Left ventricle myocardium inferior (tissue), 1 donor: ENCODE data around the gene PARD6B. TPM values are rescaled to one million over a fixed set of nuclear protein-coding genes. Genes with fewer than 3 reads are reported as not detected.
A peak's percentile ranks its signal among the peaks of the same experiment; 100 is the strongest.
"Not testable (repeated sequence)": the region's sequence is repeated elsewhere in the genome, so short reads cannot be mapped to it uniquely, and the experiment has no call there.

ENCODE experiments used
- DNase-seq: peaks from one replicate; pipeline ENCODE4 v3.0.0-alpha.2; 2020
- H3K27ac ChIP-seq: fragments of 200-600 bp; replicated peaks from 2 replicates; pipeline ENCODE4 v1.8.0; 2021
- H3K27me3 ChIP-seq: fragments of 200-600 bp; 2 replicates; pipeline ENCODE4 v1.8.0; 2021; ENCODE audit warnings: low read depth
- H3K36me3 ChIP-seq: fragments of 200-600 bp; 2 replicates; pipeline ENCODE4 v1.8.0; 2021
- H3K4me1 ChIP-seq: fragments of 200-600 bp; 2 replicates; pipeline ENCODE4 v1.8.0; 2021
- H3K4me3 ChIP-seq: fragments of 200-600 bp; 2 replicates; pipeline ENCODE4 v1.8.0; 2021; ENCODE audit warnings: mild to moderate bottlenecking, moderate library complexity
- H3K9me3 ChIP-seq: fragments of 200-600 bp; replicated peaks from 2 replicates; pipeline ENCODE4 v1.8.0; 2021
- intact Hi-C: fragments of 100-400 bp; cut with micrococcal nuclease; formaldehyde crosslinking; loops from one replicate; pipeline ENCODE4 v1.11.0; 2022
- total RNA-seq: library from RNA; stranded (reverse); fragmentation: NEBNext Ultra II Directional; extraction: Animal tissue kit (Norgen Biotek cat#: 25700); gene quantifications from one replicate; pipeline ENCODE4 v1.2.1, GENCODE V29; 2021
- TF ChIP-seq, protein P1 (sequence below): fragments of 200-600 bp; IDR thresholded peaks from 2 replicates; pipeline ENCODE4 v1.8.0; 2021; ENCODE audit warnings: antibody characterized with exemption, mild to moderate bottlenecking, borderline replicate concordance
- donor health status: DM: no; HTN: yes; CAD: no; lungs with severe emphysema.

Gene PARD6B
- total RNA-seq, 1 donor from 2014 or later, result 3.4 TPM

DNA sequence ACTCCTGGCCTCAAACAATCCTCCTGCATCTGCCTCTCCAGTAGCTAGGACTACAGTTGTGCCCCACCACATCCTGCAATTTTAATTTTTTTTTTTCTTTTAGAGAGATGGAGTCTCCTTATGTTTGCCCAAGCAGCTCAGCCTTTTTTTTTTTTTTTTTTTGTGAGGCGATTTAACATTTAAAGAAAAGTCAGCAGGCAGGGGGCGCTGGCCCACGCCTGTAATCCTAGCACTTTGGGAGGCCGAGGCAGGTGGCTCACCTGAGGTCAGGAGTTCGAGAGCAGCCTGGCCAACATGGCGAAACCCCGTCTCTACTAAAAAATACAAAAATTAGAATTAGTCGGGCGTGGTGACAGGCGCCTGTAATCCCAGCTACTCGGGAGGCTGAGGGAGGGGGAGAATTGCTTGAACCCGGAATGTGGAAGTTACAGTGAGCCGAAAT, 62.2 kb downstream of the PARD6B start:
- H3K9me3 ChIP-seq, H3K36me3 ChIP-seq, DNase-seq, H3K4me3 ChIP-seq, H3K27ac ChIP-seq: not testable (repeated sequence)
- intact Hi-C loops, result loop anchor here (10.0 kb wide), 1 partner anchor 121 kb away; no protein-coding TSS in a partner anchor
- TF ChIP-seq, protein P1, sequence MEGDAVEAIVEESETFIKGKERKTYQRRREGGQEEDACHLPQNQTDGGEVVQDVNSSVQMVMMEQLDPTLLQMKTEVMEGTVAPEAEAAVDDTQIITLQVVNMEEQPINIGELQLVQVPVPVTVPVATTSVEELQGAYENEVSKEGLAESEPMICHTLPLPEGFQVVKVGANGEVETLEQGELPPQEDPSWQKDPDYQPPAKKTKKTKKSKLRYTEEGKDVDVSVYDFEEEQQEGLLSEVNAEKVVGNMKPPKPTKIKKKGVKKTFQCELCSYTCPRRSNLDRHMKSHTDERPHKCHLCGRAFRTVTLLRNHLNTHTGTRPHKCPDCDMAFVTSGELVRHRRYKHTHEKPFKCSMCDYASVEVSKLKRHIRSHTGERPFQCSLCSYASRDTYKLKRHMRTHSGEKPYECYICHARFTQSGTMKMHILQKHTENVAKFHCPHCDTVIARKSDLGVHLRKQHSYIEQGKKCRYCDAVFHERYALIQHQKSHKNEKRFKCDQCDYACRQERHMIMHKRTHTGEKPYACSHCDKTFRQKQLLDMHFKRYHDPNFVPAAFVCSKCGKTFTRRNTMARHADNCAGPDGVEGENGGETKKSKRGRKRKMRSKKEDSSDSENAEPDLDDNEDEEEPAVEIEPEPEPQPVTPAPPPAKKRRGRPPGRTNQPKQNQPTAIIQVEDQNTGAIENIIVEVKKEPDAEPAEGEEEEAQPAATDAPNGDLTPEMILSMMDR, result peak; percentile 32
- Histone ChIP-seq H3K4me1 (peaks cover 29% of the 10 kb centered on the region), H3K27me3 (peaks cover 12% of the 10 kb centered on the region)

DNA sequence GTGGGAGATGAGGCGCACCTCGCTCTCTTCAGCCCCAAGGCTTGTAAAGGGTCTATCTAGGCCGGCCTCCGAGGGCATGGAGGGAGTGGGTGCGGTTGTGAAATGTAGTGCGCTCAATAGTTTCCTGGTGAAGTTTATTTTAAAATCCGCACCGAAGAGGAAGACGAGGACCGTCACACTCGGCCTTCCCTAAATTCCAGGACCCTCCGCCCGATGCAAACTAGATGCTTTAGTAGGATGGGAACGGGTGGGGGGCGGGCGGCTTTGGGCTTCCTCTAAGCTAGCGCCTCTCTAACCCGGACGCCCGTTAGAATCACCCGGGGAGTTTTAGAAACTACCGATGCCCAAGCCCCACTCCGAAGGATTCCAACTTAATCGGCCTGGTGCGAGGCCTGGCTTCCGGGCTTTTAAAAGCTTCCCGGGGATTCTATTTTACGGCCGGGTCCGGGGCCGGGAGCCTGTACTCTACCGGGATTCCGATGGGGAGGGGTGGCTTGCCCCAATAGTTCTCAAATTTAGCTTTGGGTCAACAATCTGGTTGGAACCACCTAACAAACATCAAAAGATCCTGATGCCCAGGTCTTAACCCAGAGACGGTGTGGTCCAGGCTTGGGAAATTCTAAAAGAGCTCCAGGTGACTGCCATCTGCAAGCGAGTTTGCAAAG, 62.9 kb downstream of the PARD6B start:
- peak overlapping the region; percentile 90 for H3K4me3 ChIP-seq
- DNase-seq, result no peak

DNA sequence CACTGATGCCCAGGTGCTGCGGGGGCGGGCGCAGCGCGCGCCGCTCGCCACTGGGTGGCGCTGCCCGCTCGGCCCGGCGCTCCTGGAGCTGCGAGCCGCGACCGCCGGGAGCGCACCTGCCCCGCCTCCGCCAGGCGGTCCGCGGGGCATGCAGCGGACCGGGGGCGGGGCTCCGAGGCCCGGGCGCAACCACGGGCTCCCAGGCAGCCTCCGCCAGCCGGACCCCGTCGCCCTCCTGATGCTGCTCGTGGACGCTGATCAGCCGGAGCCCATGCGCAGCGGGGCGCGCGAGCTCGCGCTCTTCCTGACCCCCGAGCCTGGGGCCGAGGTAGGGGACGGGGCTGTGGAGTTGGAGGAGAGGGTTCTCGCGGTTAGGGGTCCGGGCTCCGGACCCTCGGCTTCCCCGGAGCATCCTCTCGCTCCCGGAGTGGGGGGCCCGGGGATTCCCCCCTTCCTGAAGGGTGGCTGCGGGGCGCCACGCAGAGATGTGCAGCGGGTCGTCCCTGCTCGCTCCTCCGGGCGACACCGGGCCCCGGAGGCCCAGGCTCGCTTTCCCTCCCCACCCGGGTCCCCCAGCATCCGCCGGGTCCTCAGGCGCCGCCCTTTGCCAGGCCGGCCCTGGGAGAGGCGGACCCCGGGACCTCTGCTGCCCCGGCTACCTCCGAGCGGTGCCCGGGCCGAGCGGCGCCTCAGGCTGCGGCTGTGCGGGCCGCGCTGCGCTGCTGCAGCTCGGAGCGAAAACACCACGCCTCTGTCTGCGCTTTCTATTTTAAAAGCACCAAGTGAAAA, 63.7 kb downstream of the PARD6B start, which contains the start of gene BCAS4:
Gene BCAS4, plus strand, starts transcription at position 216 of the 789 bp plus-strand sequence. Its CDS starts 23 bp downstream, at position 239.
- TF ChIP-seq, protein P1, result peak; percentile 88
- H3K9me3 ChIP-seq, result no peaks in the 10 kb centered on the region
- peak; percentile 66 for DNase-seq
- peaks cover 29% of the 10 kb centered on the region for H3K4me1 ChIP-seq
- peaks cover 12% of the 10 kb centered on the region for H3K27me3 ChIP-seq
- peak within 1 kb of the TSS; percentile 33 for H3K27ac ChIP-seq
- H3K36me3 ChIP-seq, result no peaks in the 10 kb centered on the region
- intact Hi-C loops, result loop anchor here (10.0 kb wide), 1 partner anchor 120 kb away; no protein-coding TSS in a partner anchor
- peak within 1 kb of the TSS; percentile 90 for H3K4me3 ChIP-seq

More for the DNA sequence above, 62.9 kb downstream of the PARD6B start:
- no peaks in the 10 kb centered on the region for H3K36me3 ChIP-seq
- H3K27me3 ChIP-seq, result peaks cover 12% of the 10 kb centered on the region
- H3K27ac ChIP-seq, result no peak overlapping the region
- no peaks in the 10 kb centered on the region for H3K9me3 ChIP-seq
- intact Hi-C loops, result loop anchor here (10.0 kb wide), 1 partner anchor 120 kb away; no protein-coding TSS in a partner anchor
- peaks cover 29% of the 10 kb centered on the region for H3K4me1 ChIP-seq
- TF ChIP-seq, protein P1, result no peak

DNA sequence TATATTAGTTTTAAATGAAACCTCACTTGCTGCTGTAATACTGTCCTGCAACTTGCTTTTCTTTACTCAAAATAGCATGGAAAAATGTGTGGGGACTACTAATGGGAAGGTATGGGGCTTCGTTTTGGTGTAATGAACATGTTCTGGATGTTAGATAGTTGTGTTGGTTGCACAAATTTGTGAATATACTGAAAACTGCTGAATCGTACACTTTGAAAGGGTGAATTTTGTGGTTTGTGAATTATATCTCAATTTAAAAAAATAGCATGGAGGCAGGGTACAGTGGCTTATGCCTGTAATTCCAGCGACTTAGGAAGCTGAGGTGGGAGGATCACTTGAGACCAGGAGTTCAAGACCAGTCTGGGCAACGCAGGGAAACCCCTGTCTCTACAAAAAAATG, 65.8 kb downstream of the PARD6B start:
- Histone ChIP-seq H3K27me3 (peaks cover 11% of the 10 kb centered on the region), H3K4me3 (no peak overlapping the region), H3K4me1 (peaks cover 18% of the 10 kb centered on the region), H3K27ac (no peak overlapping the region), H3K9me3 (no peaks in the 10 kb centered on the region), H3K36me3 (no peaks in the 10 kb centered on the region)
- intact Hi-C loops, result loop anchor here (10.0 kb wide), 1 partner anchor 118 kb away; no protein-coding TSS in a partner anchor
- TF ChIP-seq, protein P1, result no peak
- no peak for DNase-seq

DNA sequence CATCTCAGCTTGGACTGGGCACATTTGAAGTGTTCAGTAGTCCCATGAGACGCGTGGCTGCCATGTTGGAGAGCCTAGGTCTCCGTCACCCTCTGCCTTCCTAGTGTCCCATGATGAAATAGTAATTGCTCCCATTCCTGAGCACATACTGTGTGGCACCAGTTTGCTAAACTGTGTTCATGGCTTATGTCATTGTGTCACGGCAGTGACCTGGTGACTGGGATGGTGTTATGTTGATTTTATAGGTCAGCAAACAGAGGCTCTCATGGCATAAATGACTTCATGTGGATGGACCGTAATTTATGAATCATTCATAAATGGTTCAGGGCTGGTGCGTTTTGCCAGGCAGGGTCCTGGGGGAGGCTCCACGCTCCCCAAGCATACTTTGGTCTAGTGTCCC, 67.3 kb downstream of the PARD6B start:
- intact Hi-C loops, result loop anchor here (10.0 kb wide), 1 partner anchor 116 kb away; no protein-coding TSS in a partner anchor
- Histone ChIP-seq H3K4me3 (no peak overlapping the region), H3K9me3 (no peaks in the 10 kb centered on the region), H3K4me1 (peaks cover 18% of the 10 kb centered on the region), H3K27ac (no peak overlapping the region), H3K36me3 (no peaks in the 10 kb centered on the region), H3K27me3 (no peaks in the 10 kb centered on the region)
- DNase-seq, result no peak
- TF ChIP-seq, protein P1, result no peak
